Activated CD4-positive, alpha-beta T cell treated with anti-CD3 and anti-CD28 coated beads, Interleukin-2, Interleukin-6, amounts not matched to agents 100 ng/mL and 50 ng/mL, durations not matched to agents 16 hours and 8 hours (primary cell): ENCODE data around the gene HLCS.
A peak's percentile ranks its signal among the peaks of the same experiment; 100 is the strongest.

Source experiments
- DNase-seq: peaks from one replicate; pipeline ENCODE4 v3.0.0-alpha.2; 2020

Gene HLCS

GRCh38 chr21:36803816-36804439 lies 162.5 kb downstream of the HLCS start:
- DNase-seq = no peak

GRCh38 chr21:36803051-36803645 lies 163.3 kb downstream of the HLCS start:
- DNase-seq = no peak

GRCh38 chr21:36800734-36801133 lies 165.7 kb downstream of the HLCS start:
- DNase-seq = no peak

- no peak for DNase-seq
These were observed 166.6 kb downstream of the HLCS start for GRCh38 chr21:36799869-36800268.

- DNase-seq = no peak
These were observed 168.0 kb downstream of the HLCS start for GRCh38 chr21:36798491-36798890.

- DNase-seq = no peak
These were observed 170.4 kb downstream of the HLCS start for GRCh38 chr21:36796070-36796469.

- peak; percentile 3 for DNase-seq
These were observed 173.9 kb downstream of the HLCS start for GRCh38 chr21:36792505-36792967.

GRCh38 chr21:36791695-36792470 lies 174.6 kb downstream of the HLCS start:
- no peak for DNase-seq

GRCh38 chr21:36791180-36791579 lies 175.3 kb downstream of the HLCS start:
- DNase-seq = no peak

GRCh38 chr21:36790616-36791015 lies 175.9 kb downstream of the HLCS start:
- DNase-seq = no peak

GRCh38 chr21:36788120-36788638 lies 178.3 kb downstream of the HLCS start:
- no peak for DNase-seq

GRCh38 chr21:36786186-36786585 lies 180.3 kb downstream of the HLCS start:
- DNase-seq = no peak

GRCh38 chr21:36785615-36786014 lies 180.9 kb downstream of the HLCS start:
- DNase-seq = no peak

- DNase-seq = no peak
These were observed 181.5 kb downstream of the HLCS start for GRCh38 chr21:36784947-36785346.

GRCh38 chr21:36783612-36784374 lies 182.7 kb downstream of the HLCS start:
- DNase-seq = no peak

- no peak for DNase-seq
These were observed 185.6 kb downstream of the HLCS start for GRCh38 chr21:36780861-36781260.

GRCh38 chr21:36776981-36777617 lies 189.4 kb downstream of the HLCS start:
- DNase-seq = no peak

GRCh38 chr21:36773995-36774394 lies 192.5 kb downstream of the HLCS start:
- no peak for DNase-seq

GRCh38 chr21:36773117-36773516 lies 193.4 kb downstream of the HLCS start:
- no peak for DNase-seq

- no peak for DNase-seq
These were observed 197.2 kb downstream of the HLCS start for GRCh38 chr21:36769051-36769839.

GRCh38 chr21:36768496-36768895 lies 198.0 kb downstream of the HLCS start:
- DNase-seq = no peak

GRCh38 chr21:36767096-36767495 lies 199.4 kb downstream of the HLCS start:
- DNase-seq = no peak
